Keratinocyte (primary cell): ENCODE data around the gene FERMT3. TPM values are rescaled to one million over a fixed set of nuclear protein-coding genes. Genes with fewer than 3 reads are reported as not detected.

Experiments
- DNase-seq: peaks from one replicate; pipeline ENCODE4 v3.0.0-alpha.2; 2011; ENCODE audit warnings: low read depth, missing footprints, low spot score
- FAIRE-seq: peaks from 2 replicates; lab custom pipeline; 2011; peaks lifted over from hg19 to GRCh38; lab: Jason Lieb, UNC
- H2AFZ ChIP-seq: 2 replicates; pipeline ENCODE4 v1.6.0; 2012; ENCODE audit warnings: low read length, control low read depth, inconsistent platforms; ENCODE audit not compliant: control insufficient read depth
- H3K27ac ChIP-seq: 2 replicates; pipeline ENCODE4 v1.5.1; 2011; ENCODE audit warnings: low read length; ENCODE audit not compliant: control insufficient read depth, insufficient read depth
- H3K27me3 ChIP-seq: 3 replicates; pipeline ENCODE4 v1.6.0; 2011; ENCODE audit warnings: low read length; ENCODE audit not compliant: control insufficient read depth, insufficient read depth; ENCODE audit errors: extremely low read depth
- H3K36me3 ChIP-seq, 2 experiments: 2 replicates in 1 of 2; 3 replicates in 1 of 2; pipeline ENCODE4 v1.5.1; 2011; ENCODE audit warnings: low read length in 2 of 2, mild to moderate bottlenecking in 1 of 2; ENCODE audit not compliant: control insufficient read depth in 2 of 2, insufficient read depth in 2 of 2; ENCODE audit errors: extremely low read depth in 1 of 2
- H3K4me1 ChIP-seq: 3 replicates; pipeline ENCODE4 v1.5.1; 2011; ENCODE audit warnings: low read length; ENCODE audit not compliant: control insufficient read depth, insufficient read depth; ENCODE audit errors: extremely low read depth
- H3K4me2 ChIP-seq: 3 replicates; pipeline ENCODE4 v1.6.0; 2011; ENCODE audit warnings: low read depth, low read length; ENCODE audit not compliant: control insufficient read depth, insufficient read depth; ENCODE audit errors: extremely low read depth
- H3K4me3 ChIP-seq, 3 experiments: fragments of 200-600 bp in 1 of 3; sonication (generic) in 1 of 3; 2 replicates in 2 of 3; 3 replicates in 1 of 3; pipeline ENCODE4 v1.5.1; 2011 to 2016; ENCODE audit warnings: low read length in 3 of 3, mild to moderate bottlenecking in 3 of 3, control low read depth in 2 of 3, inconsistent platforms in 1 of 3, low read depth in 1 of 3, mixed read lengths in 1 of 3, mixed run types in 1 of 3, moderate library complexity in 1 of 3; ENCODE audit not compliant: control insufficient read depth in 2 of 3, insufficient read depth in 2 of 3; ENCODE audit errors: extremely low read depth in 1 of 3
- H3K79me2 ChIP-seq: 2 replicates; pipeline ENCODE4 v1.6.0; 2012; ENCODE audit warnings: low read length; ENCODE audit not compliant: control insufficient read depth, insufficient read depth
- H3K9ac ChIP-seq: 3 replicates; pipeline ENCODE4 v1.6.0; 2011; ENCODE audit warnings: low read length; ENCODE audit not compliant: control insufficient read depth, insufficient read depth; ENCODE audit errors: extremely low read depth
- H3K9me1 ChIP-seq: 3 replicates; pipeline ENCODE4 v1.6.0; 2011; ENCODE audit warnings: low read length; ENCODE audit not compliant: control insufficient read depth, insufficient read depth; ENCODE audit errors: extremely low read depth
- H3K9me3 ChIP-seq: 2 replicates; pipeline ENCODE4 v1.5.1; 2012; ENCODE audit warnings: low read depth, low read length; ENCODE audit not compliant: control insufficient read depth
- H4K20me1 ChIP-seq: 3 replicates; pipeline ENCODE4 v1.6.0; 2011; ENCODE audit warnings: low read length; ENCODE audit not compliant: control insufficient read depth, insufficient read depth; ENCODE audit errors: extremely low read depth
- CTCF ChIP-seq, 3 experiments: IDR thresholded peaks in 1 of 3; conservative IDR thresholded peaks in 1 of 3; optimal IDR thresholded peaks in 1 of 3; 2 replicates in 2 of 3; 3 replicates in 1 of 3; pipeline versions ENCODE3 to v1.5.1; 2011; ENCODE audit warnings: low read length in 3 of 3, mild to moderate bottlenecking in 3 of 3, moderate library complexity in 2 of 3, control low read depth in 1 of 3, inconsistent platforms in 1 of 3; ENCODE audit not compliant: insufficient read depth in 2 of 3; ENCODE audit errors: extremely low read depth in 1 of 3
- EZH2 ChIP-seq: IDR thresholded peaks from one replicate; pipeline ENCODE4 v1.6.1; 2012; ENCODE audit warnings: inconsistent platforms, mild to moderate bottlenecking, low read length, moderate library complexity
- dilution Hi-C: fragments of 300-500 bp; cut with MboI; formaldehyde crosslinking; loops from one replicate; pipeline ENCODE4 v1.7.0; 2020; ENCODE audit warnings: low sequenced_read_pairs; ENCODE audit not compliant: extremely low pct_ligation_motif_present
- polyA plus RNA-seq, 5 experiments: library from polyadenylated mRNA; depleted of rRNA in 3 of 5; stranded (reverse) in 3 of 5; stranded (forward) in 1 of 5; unstranded in 1 of 5; fragments of >200 nt; gene quantifications; 1 replicate in 1 of 5; 2 replicates in 3 of 5; 3 replicates in 1 of 5; pipeline versions ENCODE4 v1.2.1 to v1.2.3, GENCODE V29; 2011 to 2012; ENCODE audit warnings: missing spikeins in 2 of 5, low read depth in 1 of 5, low replicate concordance in 1 of 5

FERMT3 gene
- polyA plus RNA-seq, 1 donor (not counting 4 experiments of a cell fraction or from before 2014, with no cell fraction given), result 0.98 TPM

- peaks cover 9% of the 10 kb centered on the region for H3K79me2 ChIP-seq
- H3K27me3 ChIP-seq, result no peaks in the 10 kb centered on the region
- peaks cover 3 to 7% of the 10 kb centered on the region in 2 experiments for H3K36me3 ChIP-seq
- DNase-seq, result no peak
- peaks cover 2% of the 10 kb centered on the region for H3K9me1 ChIP-seq
- H3K9me3 ChIP-seq, result no peaks in the 10 kb centered on the region
- no peak overlapping the region for H3K4me3 ChIP-seq
- no peak overlapping the region for H2AFZ ChIP-seq
- TF ChIP-seq EZH2, result no peak
- no peak for TF ChIP-seq CTCF (optimal IDR thresholded peaks at IDR 0.05 in 1 of 3, IDR thresholded peaks at IDR 0.05 in 1 of 3, conservative IDR thresholded peaks at IDR 0.05 in 1 of 3; ENCODE audit: extremely low read depth in 1 of 3, insufficient read depth in 2 of 3, low read length in 3 of 3)
- peaks cover 55% of the 10 kb centered on the region for H3K4me1 ChIP-seq
- no peaks in the 10 kb centered on the region for H4K20me1 ChIP-seq
- no peak overlapping the region for H3K27ac ChIP-seq
- dilution Hi-C loops, result no loop called here
- H3K4me2 ChIP-seq, result no peak overlapping the region
- FAIRE-seq, result no peak
- no peak overlapping the region for H3K9ac ChIP-seq
Observed at GRCh38 chr11:64231546-64231945, 25.0 kb downstream of the FERMT3 start.

GRCh38 chr11:64232182-64232966, 25.9 kb downstream of the FERMT3 start:
- Histone ChIP-seq H3K9me1 (peaks cover 2% of the 10 kb centered on the region), H3K4me2 (peak overlapping the region; percentile 37), H3K27me3 (no peaks in the 10 kb centered on the region), H3K4me3 (no peak overlapping the region), H3K9ac (no peak overlapping the region), H3K36me3 (peaks cover 3 to 8% of the 10 kb centered on the region in 2 experiments), H3K27ac (no peak overlapping the region), H3K79me2 (peaks cover under 1% of the 10 kb centered on the region), H2AFZ (no peak overlapping the region), H3K9me3 (no peaks in the 10 kb centered on the region), H4K20me1 (no peaks in the 10 kb centered on the region), H3K4me1 (peaks cover 52% of the 10 kb centered on the region)
- TF ChIP-seq CTCF (optimal IDR thresholded peaks at IDR 0.05 in 1 of 3, IDR thresholded peaks at IDR 0.05 in 1 of 3, conservative IDR thresholded peaks at IDR 0.05 in 1 of 3; ENCODE audit: extremely low read depth in 1 of 3, insufficient read depth in 2 of 3, low read length in 3 of 3), result no peak
- no peak for TF ChIP-seq EZH2
- FAIRE-seq, result no peak
- dilution Hi-C loops, result no loop called here
- no peak for DNase-seq
